Neural cell (in vitro differentiated cells): ENCODE measurements around the gene EPB41.

Source experiments
- CTCF ChIP-seq: fragments of 450-650 bp; IDR thresholded peaks from 2 replicates; pipeline ENCODE4 v1.5.1; 2014; ENCODE audit warnings: antibody characterized with exemption, mild to moderate bottlenecking, moderate library complexity; ENCODE audit not compliant: poor library complexity, severe bottlenecking
- EZH2 ChIP-seq: fragments of 200-600, 300-800 bp; shearing (Covaris generic), sonication (generic); IDR thresholded peaks from 2 replicates; pipeline ENCODE4 v1.6.1; 2014; ENCODE audit warnings: antibody characterized with exemption, low read length, borderline replicate concordance, mild to moderate bottlenecking; ENCODE audit not compliant: insufficient read depth, poor library complexity, severe bottlenecking
- POLR2AphosphoS5 ChIP-seq: IDR thresholded peaks from 2 replicates; pipeline ENCODE4 v1.6.1; 2012
- RAD21 ChIP-seq: fragments of 450-650 bp; conservative IDR thresholded peaks from 2 replicates; pipeline ENCODE4 v1.6.1; 2014; ENCODE audit warnings: antibody characterized with exemption, mild to moderate bottlenecking, moderate library complexity
- REST ChIP-seq: IDR thresholded peaks from 2 replicates; pipeline ENCODE4 v1.6.1; 2012; ENCODE audit warnings: borderline replicate concordance
- SMC3 ChIP-seq: fragments of 450-650 bp; conservative IDR thresholded peaks from 2 replicates; pipeline ENCODE4 v1.6.1; 2014; ENCODE audit warnings: antibody characterized with exemption, mild to moderate bottlenecking, moderate library complexity; ENCODE audit not compliant: poor library complexity
- TAF1 ChIP-seq: IDR thresholded peaks from 2 replicates; pipeline ENCODE4 v1.6.1; 2012; ENCODE audit warnings: low read depth

GRCh38 chr1:29166291-29166878, 252.0 kb downstream of the EPB41 start:
- TF ChIP-seq CTCF (no peak), TAF1 (no peak), REST (no peak), EZH2 (no peak), POLR2AphosphoS5 (no peak), RAD21 (no peak), SMC3 (no peak)
